NCI-H1092 treated with DMSO at 0.1 percent for 48 hours (cell line): ENCODE measurements around the gene ACSM2B.
"Not testable (repeated sequence)": the region's sequence is repeated elsewhere in the genome, so short reads cannot be mapped to it uniquely, and the experiment has no call there.

Experiments
- DNase-seq: peaks from one replicate; lab custom pipeline; 2025; lab: John Stamatoyannopoulos, UW

ACSM2B gene

DNA sequence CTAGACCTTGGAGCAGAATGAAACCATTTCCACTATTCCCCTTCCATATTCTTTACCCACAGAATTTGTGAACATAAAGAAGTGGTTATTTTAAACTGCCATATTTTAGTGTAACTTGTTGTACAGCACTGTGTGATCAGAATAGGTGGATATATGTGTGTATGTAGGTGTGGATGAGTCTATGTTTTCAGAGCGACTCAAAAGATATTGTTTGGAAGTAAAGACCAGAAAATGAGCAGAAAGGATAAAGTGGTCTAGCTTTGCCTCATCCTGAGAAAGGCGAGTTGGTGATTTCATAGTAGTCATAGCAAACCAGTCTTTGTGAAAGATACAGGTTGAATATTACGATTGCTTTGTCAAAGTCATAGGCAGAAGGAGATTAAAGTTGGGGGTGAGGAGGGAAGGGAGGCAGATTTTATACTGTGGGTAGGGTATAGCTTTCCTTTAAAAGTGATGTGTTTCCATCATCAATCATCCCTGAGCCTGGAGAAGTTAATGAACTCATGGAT is 43.8 kb downstream of the ACSM2B start:
- not testable (repeated sequence) for DNase-seq

DNA sequence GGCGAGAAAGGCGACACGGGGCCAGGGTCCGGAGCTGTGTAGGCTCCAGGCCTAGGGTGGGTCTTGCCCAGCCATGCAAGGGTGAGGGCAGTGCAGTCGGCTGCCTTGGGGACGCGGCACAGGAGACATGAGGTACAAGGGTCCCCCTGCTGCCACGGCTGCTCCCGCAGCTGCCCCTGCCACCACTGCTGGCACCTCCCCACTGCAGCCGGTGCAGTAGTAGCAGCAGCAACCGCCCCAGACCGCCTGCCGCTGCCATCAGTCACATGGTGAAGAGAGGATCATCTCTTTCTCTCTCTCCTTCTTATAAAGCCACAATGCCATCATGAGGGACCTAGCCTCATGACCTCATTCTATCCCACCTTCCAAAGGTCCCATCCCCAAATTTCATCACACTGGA is 44.4 kb downstream of the ACSM2B start:
- not testable (repeated sequence) for DNase-seq

DNA sequence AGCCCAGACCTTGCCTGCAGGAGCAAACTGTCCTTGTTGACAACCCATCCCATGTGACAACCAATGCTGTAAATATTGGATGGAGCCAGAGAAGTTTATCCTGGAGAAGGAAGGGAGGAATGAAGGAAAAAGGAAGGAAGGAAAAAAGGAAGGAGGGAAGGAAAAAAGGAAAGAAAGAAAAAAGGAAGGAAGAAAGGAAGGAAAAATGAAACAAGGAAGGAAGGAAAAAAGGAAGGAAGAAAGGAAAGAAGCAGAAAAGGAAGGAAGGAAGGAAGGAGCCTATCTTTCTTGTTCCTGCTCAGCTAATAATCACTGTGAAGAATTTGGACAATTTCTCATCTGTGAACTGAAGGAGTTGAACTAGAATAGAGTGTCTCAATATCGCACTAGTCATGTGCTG is 56.1 kb downstream of the ACSM2B start:
- no peak for DNase-seq

DNA sequence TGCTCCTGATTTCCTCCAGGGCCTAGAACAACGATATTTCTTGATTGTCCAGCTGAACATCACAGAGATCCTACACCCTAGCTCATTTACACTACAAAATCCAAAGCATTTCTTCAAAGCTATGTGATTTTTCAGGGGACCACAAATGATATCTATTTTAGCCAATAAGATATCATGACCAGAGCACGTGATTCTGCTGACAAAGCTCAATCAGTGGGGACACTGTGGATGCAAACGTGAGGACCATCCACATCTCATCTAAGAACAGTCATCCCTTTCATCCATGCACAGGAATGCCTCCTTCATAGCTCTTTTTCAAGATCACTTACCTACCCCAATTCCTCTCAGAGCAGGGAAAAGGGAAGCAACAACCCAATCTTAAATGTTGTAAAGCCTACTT is 56.9 kb downstream of the ACSM2B start:
- DNase-seq: no peak

DNA sequence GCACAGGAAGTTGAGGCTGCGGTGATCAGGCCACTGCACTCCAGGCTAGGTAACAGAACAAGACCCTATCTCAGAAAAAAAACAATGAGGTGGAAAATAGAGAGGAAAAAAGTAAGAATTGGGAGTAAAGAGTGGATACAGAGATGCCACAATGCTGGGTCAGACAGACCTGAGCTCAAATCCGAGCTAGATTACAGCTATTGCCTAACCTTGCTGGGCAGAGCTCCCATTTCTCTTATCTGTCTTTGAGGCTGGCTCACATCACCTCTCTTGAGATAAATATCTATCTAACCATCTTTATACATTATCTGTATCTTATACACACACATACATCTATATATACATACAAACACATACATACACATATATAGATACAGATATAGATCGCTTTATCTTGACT is 59.0 kb downstream of the ACSM2B start:
- no peak for DNase-seq

DNA sequence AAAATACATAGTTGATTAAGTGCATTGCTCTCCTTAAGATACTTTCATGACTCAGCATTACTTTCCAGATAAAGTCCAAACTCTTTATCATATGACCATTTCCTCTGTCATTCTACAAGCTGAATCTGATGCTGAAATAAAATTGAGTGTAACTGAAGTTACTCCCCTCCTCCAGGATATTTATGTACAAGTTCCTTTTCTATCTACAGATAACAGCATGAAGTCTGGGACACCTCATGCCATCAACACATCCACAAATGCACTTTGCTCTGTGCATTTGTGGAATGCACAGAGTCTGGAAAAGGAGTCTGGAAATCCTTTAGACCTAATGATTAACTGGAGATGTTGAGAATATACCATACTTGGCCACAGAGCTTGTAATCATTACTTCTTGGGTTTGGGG is 60.5 kb downstream of the ACSM2B start:
- DNase-seq: no peak

DNA sequence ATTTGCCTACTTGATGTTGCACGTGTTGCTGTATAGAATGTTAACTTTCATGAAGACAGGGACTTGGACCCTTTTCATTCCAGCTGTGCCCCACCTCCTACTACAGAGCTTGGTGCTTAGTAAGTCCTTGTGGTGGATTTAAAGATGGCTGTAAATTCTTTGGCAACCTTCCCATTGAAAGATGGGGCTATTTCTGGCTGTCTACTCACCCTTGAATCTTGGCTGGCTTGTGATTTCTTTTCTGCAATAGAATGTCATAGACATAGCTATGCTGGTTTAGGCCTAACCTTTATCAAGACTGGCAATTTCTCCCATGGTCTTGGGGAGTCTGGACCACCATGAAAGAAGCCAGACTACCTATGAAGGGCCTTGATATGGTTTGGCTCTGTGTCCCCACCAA is 65.8 kb downstream of the ACSM2B start:
- no peak for DNase-seq

DNA sequence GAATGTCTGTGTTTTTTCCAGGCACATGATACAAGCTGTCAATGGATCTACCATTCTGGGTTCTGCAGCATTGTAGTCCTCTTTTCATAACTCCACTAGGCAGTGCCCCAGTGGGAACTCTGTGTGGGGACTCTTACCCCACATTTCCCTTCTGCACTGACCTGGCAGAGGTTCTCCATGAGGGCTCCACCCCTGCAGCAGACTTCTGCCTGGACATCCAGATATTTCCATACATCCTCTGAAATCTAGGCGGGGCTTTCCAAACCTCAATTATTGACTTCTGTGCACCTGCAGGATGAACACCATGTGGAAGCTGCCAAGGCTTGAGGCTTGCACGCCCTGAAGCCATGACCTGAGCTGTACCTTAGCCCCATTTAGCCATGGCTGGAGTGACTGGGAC is 68.9 kb downstream of the ACSM2B start:
- DNase-seq: no peak

DNA sequence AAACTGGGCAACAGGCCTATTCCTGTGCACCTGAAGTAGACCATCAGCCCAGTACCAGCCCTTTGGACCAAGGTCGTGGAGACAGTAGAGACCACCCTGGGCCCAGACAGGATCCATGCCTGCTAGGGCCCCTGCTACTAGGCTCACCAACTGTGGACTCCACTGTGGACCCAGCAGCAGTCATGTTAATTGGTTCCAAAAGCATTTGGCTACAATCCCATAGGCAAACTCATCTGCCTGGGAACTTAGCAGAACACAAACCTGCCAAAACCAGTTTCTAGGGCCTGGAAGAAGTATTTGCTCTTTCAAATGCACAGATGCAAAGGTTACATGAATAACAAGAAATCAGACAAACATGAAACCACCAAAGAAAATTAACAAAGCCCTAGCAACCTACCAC is 71.7 kb downstream of the ACSM2B start:
- DNase-seq: no peak

DNA sequence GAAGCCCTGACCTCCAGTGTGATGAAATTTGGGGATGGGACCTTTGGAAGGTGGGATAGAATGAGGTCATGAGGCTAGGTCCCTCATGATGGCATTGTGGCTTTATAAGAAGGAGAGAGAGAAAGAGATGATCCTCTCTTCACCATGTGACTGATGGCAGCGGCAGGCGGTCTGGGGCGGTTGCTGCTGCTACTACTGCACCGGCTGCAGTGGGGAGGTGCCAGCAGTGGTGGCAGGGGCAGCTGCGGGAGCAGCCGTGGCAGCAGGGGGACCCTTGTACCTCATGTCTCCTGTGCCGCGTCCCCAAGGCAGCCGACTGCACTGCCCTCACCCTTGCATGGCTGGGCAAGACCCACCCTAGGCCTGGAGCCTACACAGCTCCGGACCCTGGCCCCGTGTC is 84.7 kb downstream of the ACSM2B start:
- not testable (repeated sequence) for DNase-seq

DNA sequence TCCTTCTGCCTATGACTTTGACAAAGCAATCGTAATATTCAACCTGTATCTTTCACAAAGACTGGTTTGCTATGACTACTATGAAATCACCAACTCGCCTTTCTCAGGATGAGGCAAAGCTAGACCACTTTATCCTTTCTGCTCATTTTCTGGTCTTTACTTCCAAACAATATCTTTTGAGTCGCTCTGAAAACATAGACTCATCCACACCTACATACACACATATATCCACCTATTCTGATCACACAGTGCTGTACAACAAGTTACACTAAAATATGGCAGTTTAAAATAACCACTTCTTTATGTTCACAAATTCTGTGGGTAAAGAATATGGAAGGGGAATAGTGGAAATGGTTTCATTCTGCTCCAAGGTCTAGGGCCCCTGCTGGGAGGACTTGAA is 85.2 kb downstream of the ACSM2B start:
- not testable (repeated sequence) for DNase-seq
